HG03103 (cell line): Measurements from ENCODE around the gene SLC22A4.

Source experiments
- ATAC-seq: cut with Tn5 transposase; IDR thresholded peaks from one replicate; pipeline ENCODE4 v1.9.1; 2021; ENCODE audit warnings: low read depth; ENCODE audit not compliant: unreplicated experiment

SLC22A4 gene

GRCh38 chr5:132293992-132294727 is at the start of gene SLC22A4:
Gene SLC22A4 (plus strand): TSS chr5:132294394. CDS start chr5:132294617, 223 bp downstream.
- peak; percentile 51 for ATAC-seq

GRCh38 chr5:132245593-132245992 is 48.6 kb upstream of the SLC22A4 start:
- no peak for ATAC-seq

GRCh38 chr5:132246806-132247205 is 47.4 kb upstream of the SLC22A4 start:
- ATAC-seq: no peak

- no peak for ATAC-seq
Observed at GRCh38 chr5:132250547-132250946, 43.6 kb upstream of the SLC22A4 start.

DNA sequence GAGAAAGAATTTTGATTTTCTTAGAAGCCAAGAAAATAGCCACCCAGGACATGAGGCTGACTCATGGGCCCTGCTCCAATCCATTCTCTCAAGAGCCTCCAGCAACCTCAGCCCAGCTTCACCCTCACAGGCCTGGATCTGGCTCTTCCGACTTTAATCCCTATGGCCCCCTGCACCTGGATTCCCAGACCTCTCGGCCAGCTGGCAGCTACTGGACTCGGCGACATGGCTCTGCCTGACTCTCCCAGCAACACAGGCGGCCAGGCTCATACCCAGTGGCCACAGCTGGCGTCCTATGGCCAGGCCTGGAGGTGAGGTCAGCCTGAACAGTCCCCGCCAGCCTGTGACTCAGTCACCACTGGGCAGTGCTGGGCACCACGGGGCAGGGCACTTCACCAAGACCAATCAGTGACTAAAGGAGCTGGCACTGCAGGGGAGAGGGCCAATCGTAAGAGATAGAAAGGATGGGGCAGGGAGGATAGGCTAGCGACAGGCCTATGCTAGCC is 42.9 kb upstream of the SLC22A4 start:
- no peak for ATAC-seq

DNA sequence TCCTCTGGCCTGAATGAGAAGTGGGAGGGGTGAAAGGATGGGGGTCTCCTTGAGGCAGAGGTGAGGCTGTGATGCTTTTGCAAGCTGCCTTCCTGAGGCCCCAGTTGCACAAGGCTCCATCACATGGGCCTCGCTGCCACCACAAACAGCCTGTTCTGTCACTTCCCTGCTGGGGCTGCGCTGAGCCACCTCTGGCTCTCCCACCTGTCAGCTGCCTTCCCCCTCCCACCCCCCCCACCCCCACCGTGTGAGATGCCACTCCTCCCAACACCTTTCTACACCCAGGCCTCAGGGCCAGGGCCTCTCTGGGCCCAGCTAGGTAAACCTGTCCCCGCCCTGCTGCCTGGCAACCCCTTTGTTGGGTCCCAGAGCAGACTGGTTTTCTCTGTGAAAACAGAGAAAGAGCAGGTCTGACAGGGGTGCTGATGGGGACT is 41.2 kb upstream of the SLC22A4 start:
- ATAC-seq: no peak

DNA sequence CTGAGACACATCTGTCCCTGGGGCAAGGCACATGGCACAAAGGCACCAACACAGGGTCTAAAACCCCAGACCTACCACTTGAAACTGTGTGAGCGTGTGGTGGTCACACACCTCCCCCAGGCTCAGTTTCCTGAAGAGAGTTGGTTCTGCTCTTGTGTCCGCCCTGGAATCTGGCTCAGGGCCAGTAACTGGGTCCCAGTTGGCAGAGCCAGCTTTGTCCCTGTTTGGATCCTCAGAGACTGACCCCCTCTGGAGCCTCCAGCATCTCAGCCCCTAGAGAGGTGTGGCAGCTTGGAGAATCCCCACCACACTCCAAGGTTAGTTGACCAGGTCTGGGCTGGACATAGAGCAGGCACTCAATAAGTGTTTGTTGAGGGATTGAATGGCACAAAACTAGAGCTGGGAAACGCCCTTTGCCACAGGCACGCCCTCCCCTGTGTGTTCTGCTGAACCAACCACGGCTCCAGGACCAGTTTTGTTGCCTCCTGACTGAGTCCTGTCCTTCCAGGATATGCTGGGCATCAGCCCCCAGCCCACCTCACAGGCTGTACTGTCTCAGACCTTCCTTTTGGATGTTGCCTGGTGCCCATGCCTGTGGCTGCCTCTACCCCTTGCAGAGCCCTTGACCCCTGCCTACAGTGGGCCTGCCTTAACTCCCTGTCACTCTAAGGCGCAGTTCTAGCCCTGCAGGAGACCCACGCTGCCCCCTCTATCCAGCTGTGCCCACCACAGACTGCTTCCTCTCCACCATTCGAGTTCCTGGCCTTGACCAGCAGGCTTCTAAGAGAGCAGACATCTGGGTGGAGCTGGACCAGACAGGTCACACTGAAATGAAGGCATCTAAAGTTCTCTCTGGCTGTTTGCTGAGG is 40.5 kb upstream of the SLC22A4 start:
- ATAC-seq: no peak

- no peak for ATAC-seq
Observed at GRCh38 chr5:132254321-132254977, 39.7 kb upstream of the SLC22A4 start.

DNA sequence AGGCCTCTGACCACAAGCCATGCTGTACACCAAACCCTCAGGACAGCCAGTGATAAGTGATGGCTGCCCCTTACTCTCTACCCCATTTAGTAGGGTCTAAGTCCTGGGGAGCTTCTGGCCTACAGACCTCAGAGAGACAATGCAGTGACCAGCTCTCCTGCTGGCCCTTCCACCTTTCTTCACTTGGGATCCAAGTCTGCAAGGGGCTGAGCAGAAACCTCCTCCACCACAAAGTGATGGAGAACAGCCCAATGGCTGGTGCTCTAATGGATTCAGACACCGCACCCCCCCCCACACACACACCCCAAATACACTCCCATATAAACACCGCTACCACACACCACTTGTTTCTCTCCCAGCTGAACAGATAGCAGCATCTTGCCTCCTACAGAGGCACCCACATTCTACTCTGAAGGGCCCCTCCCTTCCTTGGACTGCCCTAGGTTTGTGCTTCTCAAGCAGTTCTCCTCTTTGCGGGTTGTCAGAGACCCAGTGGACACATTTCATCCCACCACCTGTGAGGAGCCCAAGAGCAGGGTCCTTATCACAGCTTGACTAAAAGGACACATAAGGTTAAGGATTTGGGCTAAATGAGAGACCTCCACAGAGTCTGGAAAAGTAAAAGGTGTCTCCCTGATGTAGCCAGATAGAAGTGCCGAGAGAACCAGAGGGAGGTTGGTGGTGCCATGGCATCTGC is 38.0 kb upstream of the SLC22A4 start:
- no peak for ATAC-seq

GRCh38 chr5:132256783-132257130 is 37.4 kb upstream of the SLC22A4 start:
- no peak for ATAC-seq

GRCh38 chr5:132257131-132258101 is 36.8 kb upstream of the SLC22A4 start, which contains the start of gene PDLIM4:
Gene PDLIM4 (plus strand): TSS chr5:132257696. CDS start chr5:132257735, 39 bp downstream.
- no peak for ATAC-seq

DNA sequence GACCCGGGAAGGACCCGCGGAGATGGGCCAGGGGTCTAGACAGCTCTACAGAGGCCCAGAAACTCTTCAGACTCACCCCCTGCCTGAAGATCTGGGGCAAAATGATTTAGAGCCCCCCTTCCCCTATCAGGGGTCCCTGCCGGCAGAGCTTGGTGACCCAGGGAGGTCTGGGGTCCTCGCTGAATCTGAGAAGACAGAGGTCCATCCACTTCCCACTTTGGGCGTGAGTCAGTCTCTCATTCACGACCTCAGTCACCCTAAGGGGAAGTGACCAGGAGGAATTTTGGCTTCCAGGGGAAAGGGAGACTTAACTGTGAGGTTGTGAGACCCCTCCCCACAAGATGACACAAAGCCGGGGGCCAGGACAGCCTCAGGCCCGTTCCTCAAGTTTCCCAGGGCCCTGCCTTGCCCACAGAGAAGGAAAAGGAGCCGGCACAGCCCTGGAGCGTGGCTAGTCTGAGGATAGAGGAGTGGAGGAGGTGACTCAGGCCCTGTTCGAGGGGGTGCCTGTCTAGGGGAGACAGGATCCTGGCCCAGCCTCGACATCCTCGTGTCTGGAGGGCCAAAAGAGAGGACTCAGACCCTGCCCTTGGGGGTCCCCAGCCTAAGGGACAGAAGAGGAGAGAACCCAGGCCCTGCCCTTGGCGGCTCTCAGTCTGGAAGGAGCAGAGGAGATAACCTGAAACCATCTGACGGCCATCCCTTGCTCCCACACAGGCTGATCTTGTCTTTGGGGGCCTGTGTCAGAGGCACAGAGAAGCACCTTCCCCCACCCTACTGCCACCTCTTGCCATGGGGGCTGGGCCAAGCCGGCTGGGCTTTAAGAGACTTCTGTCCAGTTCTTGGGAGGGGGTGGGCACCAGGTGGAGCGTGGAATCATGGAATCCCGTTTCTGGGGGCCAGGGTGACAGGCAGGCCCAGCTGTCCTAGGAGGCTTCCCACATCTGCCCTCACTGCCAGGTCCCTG is 35.8 kb upstream of the SLC22A4 start:
- ATAC-seq: no peak

DNA sequence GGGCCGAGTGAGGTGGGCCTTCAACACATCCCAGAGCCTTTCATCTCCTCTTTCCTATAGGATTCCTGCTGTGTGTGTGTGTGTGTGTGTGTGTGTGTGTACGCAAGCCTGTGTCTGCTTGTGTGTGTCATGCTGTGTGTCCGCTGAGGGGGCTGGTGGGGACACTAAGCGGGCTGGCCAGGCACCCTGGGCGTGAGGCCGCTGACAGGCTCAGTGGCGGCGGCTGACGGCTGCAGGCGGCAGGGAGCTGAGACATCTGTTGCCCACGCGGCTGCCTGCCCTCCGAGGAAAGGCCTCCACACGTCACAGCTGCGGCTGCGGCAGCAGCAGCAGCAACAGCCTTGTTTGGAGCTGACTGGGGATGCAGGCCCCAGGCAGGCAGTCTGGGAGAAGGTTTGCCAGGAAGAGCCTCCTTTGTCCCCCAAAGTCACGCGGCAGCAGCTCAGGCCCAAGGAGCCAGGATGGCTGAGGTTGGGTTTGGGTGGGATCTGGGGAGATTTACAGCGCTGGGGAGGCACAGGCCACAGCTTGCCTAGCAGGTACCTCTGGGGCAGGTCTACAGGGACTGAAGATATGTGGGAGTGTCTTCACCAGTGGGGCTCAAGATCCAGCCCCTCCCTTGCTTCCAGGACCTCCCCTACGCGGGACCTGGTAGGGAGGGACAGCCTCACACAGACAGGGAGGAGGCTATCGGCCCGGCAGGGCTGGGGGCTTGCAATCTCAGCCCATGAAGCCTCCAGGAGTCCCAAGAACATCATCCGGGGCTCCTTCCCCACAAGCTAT is 34.9 kb upstream of the SLC22A4 start:
- ATAC-seq: no peak

DNA sequence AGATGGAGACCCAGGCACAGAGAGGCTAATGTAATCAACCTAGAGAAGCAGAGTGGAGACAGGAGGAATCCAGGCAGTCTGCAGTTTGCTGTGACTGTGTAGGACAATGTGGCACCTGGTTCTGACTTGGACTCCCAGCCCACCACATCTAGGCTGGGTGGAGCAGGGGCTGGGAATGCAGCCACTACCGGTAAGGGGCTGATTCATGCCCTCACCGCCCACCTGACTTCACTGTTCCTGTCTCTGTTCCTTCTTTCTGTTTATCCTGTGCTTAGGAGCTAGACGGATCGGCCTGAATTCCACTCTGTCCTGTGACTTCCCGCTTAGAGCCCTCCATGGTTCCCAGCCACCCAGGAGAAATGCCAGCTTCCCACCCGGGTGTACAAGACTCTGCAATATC is 34.1 kb upstream of the SLC22A4 start:
- no peak for ATAC-seq

DNA sequence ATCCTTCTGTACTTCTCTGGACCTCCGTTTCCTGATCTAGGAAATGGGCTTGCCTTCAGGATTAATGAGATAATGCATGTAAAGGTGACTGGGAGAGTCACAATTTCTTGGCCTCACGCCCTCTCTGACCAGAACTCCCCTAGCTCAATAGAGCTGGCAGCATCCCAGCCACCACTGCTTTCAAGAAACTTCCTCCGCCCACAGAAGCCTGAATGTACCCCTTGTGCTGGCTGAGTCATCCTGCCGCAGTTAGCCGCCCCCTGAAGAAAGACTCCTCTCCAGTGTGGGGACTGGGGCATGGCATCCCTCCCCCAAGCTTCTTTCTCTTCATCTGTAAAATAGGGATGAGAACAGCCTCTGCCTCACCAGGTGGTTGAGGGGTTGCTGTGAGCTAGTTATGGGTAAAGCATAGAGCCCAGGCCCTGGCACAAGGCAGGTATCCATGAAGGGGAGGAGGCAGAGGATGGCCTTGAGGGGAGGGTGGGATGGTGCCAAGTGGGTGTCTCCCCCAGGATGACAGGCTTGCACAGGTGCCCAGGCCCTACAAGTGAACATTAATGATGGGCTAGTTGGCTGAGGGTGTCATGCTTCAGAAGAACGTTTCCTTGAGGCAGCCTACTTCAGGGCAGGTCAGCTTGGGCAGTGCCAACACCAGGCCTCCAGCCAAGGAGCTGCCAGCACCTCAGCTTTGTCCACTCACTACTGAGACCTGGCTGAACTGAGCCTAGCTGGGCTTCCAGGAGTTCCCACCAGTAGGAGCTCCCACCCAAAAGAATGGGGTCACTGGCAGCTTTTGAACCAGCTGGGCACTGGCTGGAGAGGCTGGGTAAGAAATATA is 33.3 kb upstream of the SLC22A4 start:
- peak; percentile 45 for ATAC-seq
